Liver (tissue), 3 donors: Measurements from ENCODE around the gene SRRM1.

Experiments
- ATF3 ChIP-seq: IDR thresholded peaks from 2 replicates; pipeline ENCODE4 v1.6.1; 2016; ENCODE audit warnings: antibody characterized with exemption
- EGR1 ChIP-seq, 2 donors: IDR thresholded peaks; 2 replicates each; pipeline ENCODE4 v1.6.1; 2016 to 2018; ENCODE audit warnings: antibody characterized with exemption in 2 of 2, low read depth in 2 of 2
- GABPA ChIP-seq, 2 donors: IDR thresholded peaks in 1 of 2; conservative IDR thresholded peaks in 1 of 2; 2 replicates each; pipeline ENCODE4 v1.6.1; 2016; ENCODE audit warnings: antibody characterized with exemption in 2 of 2, mild to moderate bottlenecking in 1 of 2, moderate library complexity in 1 of 2
- MAX ChIP-seq: IDR thresholded peaks from 2 replicates; pipeline ENCODE4 v1.6.1; 2016; ENCODE audit warnings: antibody characterized with exemption
- NR2F2 ChIP-seq: IDR thresholded peaks from 2 replicates; pipeline ENCODE4 v1.6.1; 2016; ENCODE audit warnings: antibody characterized with exemption
- RAD21 ChIP-seq, 2 donors: IDR thresholded peaks; 2 replicates each; pipeline ENCODE4 v1.6.1; 2016; ENCODE audit warnings: antibody characterized with exemption in 2 of 2, mild to moderate bottlenecking in 2 of 2
- TAF1 ChIP-seq: conservative IDR thresholded peaks from 2 replicates; pipeline ENCODE4 v1.6.1; 2016; ENCODE audit warnings: antibody characterized with exemption, mild to moderate bottlenecking
- YY1 ChIP-seq: IDR thresholded peaks from 2 replicates; pipeline ENCODE4 v1.6.1; 2016; ENCODE audit warnings: antibody characterized with exemption, mild to moderate bottlenecking
- TF ChIP-seq, protein P1 (sequence below): fragments of 150-350 bp; IDR thresholded peaks from 2 replicates; pipeline ENCODE4 v1.5.1; 2017; ENCODE audit warnings: improper control_type of control experiment, low read depth, low read length; ENCODE audit not compliant: missing input control
- TF ChIP-seq, protein P2 (sequence below): IDR thresholded peaks from 2 replicates; pipeline ENCODE4 v1.6.1; 2016; ENCODE audit warnings: antibody characterized with exemption, mild to moderate bottlenecking
- donor health status: healthy.
- donor health status: healthy.

GRCh38 chr1:24688033-24688432 is 44.9 kb downstream of the SRRM1 start:
- TF ChIP-seq, protein P1, sequence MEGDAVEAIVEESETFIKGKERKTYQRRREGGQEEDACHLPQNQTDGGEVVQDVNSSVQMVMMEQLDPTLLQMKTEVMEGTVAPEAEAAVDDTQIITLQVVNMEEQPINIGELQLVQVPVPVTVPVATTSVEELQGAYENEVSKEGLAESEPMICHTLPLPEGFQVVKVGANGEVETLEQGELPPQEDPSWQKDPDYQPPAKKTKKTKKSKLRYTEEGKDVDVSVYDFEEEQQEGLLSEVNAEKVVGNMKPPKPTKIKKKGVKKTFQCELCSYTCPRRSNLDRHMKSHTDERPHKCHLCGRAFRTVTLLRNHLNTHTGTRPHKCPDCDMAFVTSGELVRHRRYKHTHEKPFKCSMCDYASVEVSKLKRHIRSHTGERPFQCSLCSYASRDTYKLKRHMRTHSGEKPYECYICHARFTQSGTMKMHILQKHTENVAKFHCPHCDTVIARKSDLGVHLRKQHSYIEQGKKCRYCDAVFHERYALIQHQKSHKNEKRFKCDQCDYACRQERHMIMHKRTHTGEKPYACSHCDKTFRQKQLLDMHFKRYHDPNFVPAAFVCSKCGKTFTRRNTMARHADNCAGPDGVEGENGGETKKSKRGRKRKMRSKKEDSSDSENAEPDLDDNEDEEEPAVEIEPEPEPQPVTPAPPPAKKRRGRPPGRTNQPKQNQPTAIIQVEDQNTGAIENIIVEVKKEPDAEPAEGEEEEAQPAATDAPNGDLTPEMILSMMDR: no peak
- TF ChIP-seq TAF1 (no peak), EGR1 (IDR thresholded peaks at IDR 0.05; ENCODE audit: low read depth in 2 of 2) (no peak), YY1 (no peak), GABPA (IDR thresholded peaks at IDR 0.05 in 1 of 2, conservative IDR thresholded peaks at IDR 0.05 in 1 of 2) (no peak), ATF3 (no peak), RAD21 (IDR thresholded peaks at IDR 0.05) (no peak), MAX (no peak), NR2F2 (no peak)
- TF ChIP-seq, protein P2, sequence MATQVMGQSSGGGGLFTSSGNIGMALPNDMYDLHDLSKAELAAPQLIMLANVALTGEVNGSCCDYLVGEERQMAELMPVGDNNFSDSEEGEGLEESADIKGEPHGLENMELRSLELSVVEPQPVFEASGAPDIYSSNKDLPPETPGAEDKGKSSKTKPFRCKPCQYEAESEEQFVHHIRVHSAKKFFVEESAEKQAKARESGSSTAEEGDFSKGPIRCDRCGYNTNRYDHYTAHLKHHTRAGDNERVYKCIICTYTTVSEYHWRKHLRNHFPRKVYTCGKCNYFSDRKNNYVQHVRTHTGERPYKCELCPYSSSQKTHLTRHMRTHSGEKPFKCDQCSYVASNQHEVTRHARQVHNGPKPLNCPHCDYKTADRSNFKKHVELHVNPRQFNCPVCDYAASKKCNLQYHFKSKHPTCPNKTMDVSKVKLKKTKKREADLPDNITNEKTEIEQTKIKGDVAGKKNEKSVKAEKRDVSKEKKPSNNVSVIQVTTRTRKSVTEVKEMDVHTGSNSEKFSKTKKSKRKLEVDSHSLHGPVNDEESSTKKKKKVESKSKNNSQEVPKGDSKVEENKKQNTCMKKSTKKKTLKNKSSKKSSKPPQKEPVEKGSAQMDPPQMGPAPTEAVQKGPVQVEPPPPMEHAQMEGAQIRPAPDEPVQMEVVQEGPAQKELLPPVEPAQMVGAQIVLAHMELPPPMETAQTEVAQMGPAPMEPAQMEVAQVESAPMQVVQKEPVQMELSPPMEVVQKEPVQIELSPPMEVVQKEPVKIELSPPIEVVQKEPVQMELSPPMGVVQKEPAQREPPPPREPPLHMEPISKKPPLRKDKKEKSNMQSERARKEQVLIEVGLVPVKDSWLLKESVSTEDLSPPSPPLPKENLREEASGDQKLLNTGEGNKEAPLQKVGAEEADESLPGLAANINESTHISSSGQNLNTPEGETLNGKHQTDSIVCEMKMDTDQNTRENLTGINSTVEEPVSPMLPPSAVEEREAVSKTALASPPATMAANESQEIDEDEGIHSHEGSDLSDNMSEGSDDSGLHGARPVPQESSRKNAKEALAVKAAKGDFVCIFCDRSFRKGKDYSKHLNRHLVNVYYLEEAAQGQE: no peak
